Liver (tissue), 9 donors: ENCODE data around the gene COX8A. TPM values are rescaled to one million over a fixed set of nuclear protein-coding genes. Genes with fewer than 3 reads are reported as not detected.
A peak's percentile ranks its signal among the peaks of the same experiment; 100 is the strongest.

Experiments
- DNase-seq: peaks from one replicate; pipeline ENCODE4 v3.0.0-alpha.2; 2017; ENCODE audit warnings: low spot score
- H3K27ac ChIP-seq, 2 donors: one replicate each; pipeline ENCODE4 v1.7.0; 2013; ENCODE audit warnings: inconsistent platforms in 2 of 2, low read length in 2 of 2, control low read depth in 1 of 2, low read depth in 1 of 2, mild to moderate bottlenecking in 1 of 2
- H3K27me3 ChIP-seq, 4 donors: one replicate each; pipeline versions ENCODE4 v1.6.1 to v1.7.0; 2013; ENCODE audit warnings: low read length in 3 of 4, inconsistent platforms in 1 of 4, mild to moderate bottlenecking in 1 of 4, moderate library complexity in 1 of 4; ENCODE audit not compliant: control insufficient read depth in 4 of 4, insufficient read depth in 4 of 4
- H3K36me3 ChIP-seq, 4 donors: one replicate each; pipeline versions ENCODE4 v1.6.1 to v1.7.0; 2013; ENCODE audit warnings: low read length in 3 of 4, mild to moderate bottlenecking in 3 of 4, low read depth in 1 of 4, moderate library complexity in 1 of 4; ENCODE audit not compliant: control insufficient read depth in 4 of 4, insufficient read depth in 3 of 4
- H3K4me1 ChIP-seq, 4 donors: one replicate each; pipeline versions ENCODE4 v1.6.1 to v1.7.0; 2013; ENCODE audit warnings: low read length in 3 of 4, mild to moderate bottlenecking in 3 of 4, moderate library complexity in 1 of 4; ENCODE audit not compliant: control insufficient read depth in 4 of 4, insufficient read depth in 4 of 4
- H3K4me3 ChIP-seq, 3 donors: one replicate each; pipeline versions ENCODE4 v1.6.1 to v1.7.0; 2013; ENCODE audit warnings: low read length in 3 of 3, control low read depth in 1 of 3, low read depth in 1 of 3, mild to moderate bottlenecking in 1 of 3
- H3K9ac ChIP-seq, 2 donors: one replicate each; pipeline ENCODE4 v1.7.0; 2013; ENCODE audit warnings: low read length in 2 of 2, mild to moderate bottlenecking in 2 of 2, moderate library complexity in 2 of 2, control low read depth in 1 of 2, low read depth in 1 of 2
- H3K9me3 ChIP-seq, 4 donors: one replicate each; pipeline versions ENCODE4 v1.6.1 to v1.7.0; 2013; ENCODE audit warnings: low read length in 3 of 4; ENCODE audit not compliant: control insufficient read depth in 4 of 4
- EGR1 ChIP-seq, 2 donors: IDR thresholded peaks; 2 replicates each; pipeline ENCODE4 v1.6.1; 2016 to 2018; ENCODE audit warnings: antibody characterized with exemption in 2 of 2, low read depth in 2 of 2
- FOXA1 ChIP-seq: IDR thresholded peaks from 2 replicates; pipeline ENCODE4 v1.6.1; 2016; ENCODE audit warnings: antibody characterized with exemption
- FOXA2 ChIP-seq: IDR thresholded peaks from 2 replicates; pipeline ENCODE4 v1.6.1; 2016; ENCODE audit warnings: antibody characterized with exemption
- GABPA ChIP-seq, 2 donors: IDR thresholded peaks in 1 of 2; conservative IDR thresholded peaks in 1 of 2; 2 replicates each; pipeline ENCODE4 v1.6.1; 2016; ENCODE audit warnings: antibody characterized with exemption in 2 of 2, mild to moderate bottlenecking in 1 of 2, moderate library complexity in 1 of 2
- HNF4A ChIP-seq, 2 donors: conservative IDR thresholded peaks; 2 replicates each; pipeline ENCODE4 v1.6.1; 2016; ENCODE audit warnings: antibody characterized with exemption in 2 of 2, mild to moderate bottlenecking in 2 of 2
- HNF4G ChIP-seq: IDR thresholded peaks from 2 replicates; pipeline ENCODE4 v1.6.1; 2016; ENCODE audit warnings: antibody characterized with exemption
- MAX ChIP-seq: IDR thresholded peaks from 2 replicates; pipeline ENCODE4 v1.6.1; 2016; ENCODE audit warnings: antibody characterized with exemption
- NR2F2 ChIP-seq: IDR thresholded peaks from 2 replicates; pipeline ENCODE4 v1.6.1; 2016; ENCODE audit warnings: antibody characterized with exemption
- RAD21 ChIP-seq, 2 donors: IDR thresholded peaks; 2 replicates each; pipeline ENCODE4 v1.6.1; 2016; ENCODE audit warnings: antibody characterized with exemption in 2 of 2, mild to moderate bottlenecking in 2 of 2
- RXRA ChIP-seq, 2 donors: IDR thresholded peaks; 2 replicates each; pipeline ENCODE4 v1.6.1; 2017 to 2018; ENCODE audit warnings: antibody characterized with exemption in 2 of 2, mild to moderate bottlenecking in 1 of 2
- SP1 ChIP-seq: IDR thresholded peaks from 2 replicates; pipeline ENCODE4 v1.6.1; 2018; ENCODE audit warnings: antibody characterized with exemption, mild to moderate bottlenecking
- TAF1 ChIP-seq: conservative IDR thresholded peaks from 2 replicates; pipeline ENCODE4 v1.6.1; 2016; ENCODE audit warnings: antibody characterized with exemption, mild to moderate bottlenecking
- YY1 ChIP-seq: IDR thresholded peaks from 2 replicates; pipeline ENCODE4 v1.6.1; 2016; ENCODE audit warnings: antibody characterized with exemption, mild to moderate bottlenecking
- WGBS: extraction: QIAGEN DNeasy Blood & Tissue Kit; methylation state at CpG from one replicate; pipeline ENCODE4 v1.1.7; 2013; 5-methylcytosine and 5-hydroxymethylcytosine counted together
- polyA plus RNA-seq, 2 donors: library from polyadenylated mRNA; stranded (reverse) in 1 of 2; unstranded in 1 of 2; fragments of 200-250 nt in 1 of 2; fragments of >200 nt in 1 of 2; fragmentation: Nextera tagmentation in 1 of 2; extraction: Ambion mirVana in 1 of 2; gene quantifications; one replicate each; pipeline versions ENCODE4 v1.2.1 to v1.2.3, GENCODE V29; 2013 to 2015
- total RNA-seq, 2 donors: library from RNA; depleted of rRNA; stranded (reverse); fragments of >200 nt; gene quantifications; one replicate each; pipeline ENCODE4 v1.2.3, GENCODE V29; 2014
- TF ChIP-seq, protein P1 (sequence below): IDR thresholded peaks from 2 replicates; pipeline ENCODE4 v1.6.1; 2016; ENCODE audit warnings: antibody characterized with exemption, mild to moderate bottlenecking
- TF ChIP-seq, protein P2 (sequence below): fragments of 150-350 bp; IDR thresholded peaks from 2 replicates; pipeline ENCODE4 v1.5.1; 2017; ENCODE audit warnings: improper control_type of control experiment, low read depth, low read length; ENCODE audit not compliant: missing input control
- TF ChIP-seq, protein P3 (sequence below): IDR thresholded peaks from 2 replicates; pipeline ENCODE4 v1.6.1; 2016; ENCODE audit warnings: antibody characterized with exemption
- donor health status: healthy.
- donor health status: healthy.
- donor health status: healthy.
- donor health status: healthy.
- donor health status: healthy.

Gene COX8A
- total and polyA plus RNA-seq, 4 donors: 250 to 586 (median 363) TPM

DNA sequence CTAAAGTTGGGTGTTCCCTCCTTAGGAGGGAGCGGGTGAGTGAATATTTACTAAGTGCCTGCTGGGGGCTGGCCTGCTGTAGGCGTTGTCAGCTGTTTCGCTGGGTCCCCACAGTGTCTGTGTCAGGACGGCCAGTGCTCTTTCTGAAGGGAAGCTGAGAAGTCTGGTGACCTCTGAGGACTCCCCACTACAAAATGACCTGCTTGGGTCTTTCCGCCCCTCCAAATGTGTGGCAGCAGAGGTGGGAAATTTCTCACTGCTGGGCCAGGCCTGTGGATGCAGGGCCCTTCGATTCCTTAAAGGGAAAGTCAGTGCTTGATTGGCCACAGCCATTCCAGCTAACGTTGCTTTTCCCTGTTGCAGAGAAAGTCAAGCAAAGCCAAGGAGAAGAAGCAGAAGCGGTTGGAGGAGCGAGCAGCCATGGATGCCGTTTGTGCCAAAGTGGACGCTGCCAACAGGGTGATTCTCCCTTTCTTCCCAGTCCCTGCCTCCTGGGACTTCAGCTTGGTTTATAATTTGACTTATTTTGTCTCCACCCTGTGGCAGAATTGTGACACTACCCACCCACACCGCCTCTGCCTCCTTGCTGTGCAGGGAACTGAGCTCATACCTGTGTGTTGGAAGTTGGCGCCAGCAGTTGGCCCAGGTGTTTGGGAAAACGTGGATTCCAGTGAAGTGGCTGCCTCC lies 28.8 kb upstream of the COX8A start:
- Histone ChIP-seq H3K4me1 (peaks cover 6 to 12% (median 10%) of the 10 kb centered on the region in 4 donors), H3K27me3 (no peaks in the 10 kb centered on the region), H3K36me3 (peaks cover 0 to 3% (median 0%) of the 10 kb centered on the region in 4 donors), H3K4me3 (no peak overlapping the region), H3K9ac (no peak overlapping the region), H3K9me3 (no peaks in the 10 kb centered on the region), H3K27ac (peak overlapping the region in 1 of 2 donors; percentile 5)
- TF ChIP-seq MAX: no peak
- TF ChIP-seq EGR1 (IDR thresholded peaks at IDR 0.05; ENCODE audit: low read depth in 2 of 2): no peak
- TF ChIP-seq HNF4G: no peak
- TF ChIP-seq TAF1: no peak
- TF ChIP-seq SP1: no peak
- TF ChIP-seq FOXA2: no peak
- peak; percentile 92 to 96 for TF ChIP-seq RAD21 (IDR thresholded peaks at IDR 0.05)
- TF ChIP-seq NR2F2: no peak
- TF ChIP-seq, protein P1, sequence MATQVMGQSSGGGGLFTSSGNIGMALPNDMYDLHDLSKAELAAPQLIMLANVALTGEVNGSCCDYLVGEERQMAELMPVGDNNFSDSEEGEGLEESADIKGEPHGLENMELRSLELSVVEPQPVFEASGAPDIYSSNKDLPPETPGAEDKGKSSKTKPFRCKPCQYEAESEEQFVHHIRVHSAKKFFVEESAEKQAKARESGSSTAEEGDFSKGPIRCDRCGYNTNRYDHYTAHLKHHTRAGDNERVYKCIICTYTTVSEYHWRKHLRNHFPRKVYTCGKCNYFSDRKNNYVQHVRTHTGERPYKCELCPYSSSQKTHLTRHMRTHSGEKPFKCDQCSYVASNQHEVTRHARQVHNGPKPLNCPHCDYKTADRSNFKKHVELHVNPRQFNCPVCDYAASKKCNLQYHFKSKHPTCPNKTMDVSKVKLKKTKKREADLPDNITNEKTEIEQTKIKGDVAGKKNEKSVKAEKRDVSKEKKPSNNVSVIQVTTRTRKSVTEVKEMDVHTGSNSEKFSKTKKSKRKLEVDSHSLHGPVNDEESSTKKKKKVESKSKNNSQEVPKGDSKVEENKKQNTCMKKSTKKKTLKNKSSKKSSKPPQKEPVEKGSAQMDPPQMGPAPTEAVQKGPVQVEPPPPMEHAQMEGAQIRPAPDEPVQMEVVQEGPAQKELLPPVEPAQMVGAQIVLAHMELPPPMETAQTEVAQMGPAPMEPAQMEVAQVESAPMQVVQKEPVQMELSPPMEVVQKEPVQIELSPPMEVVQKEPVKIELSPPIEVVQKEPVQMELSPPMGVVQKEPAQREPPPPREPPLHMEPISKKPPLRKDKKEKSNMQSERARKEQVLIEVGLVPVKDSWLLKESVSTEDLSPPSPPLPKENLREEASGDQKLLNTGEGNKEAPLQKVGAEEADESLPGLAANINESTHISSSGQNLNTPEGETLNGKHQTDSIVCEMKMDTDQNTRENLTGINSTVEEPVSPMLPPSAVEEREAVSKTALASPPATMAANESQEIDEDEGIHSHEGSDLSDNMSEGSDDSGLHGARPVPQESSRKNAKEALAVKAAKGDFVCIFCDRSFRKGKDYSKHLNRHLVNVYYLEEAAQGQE: no peak
- TF ChIP-seq YY1: no peak
- TF ChIP-seq RXRA (IDR thresholded peaks at IDR 0.05): peak in 1 of 2 donors; percentile 22
- TF ChIP-seq, protein P2, sequence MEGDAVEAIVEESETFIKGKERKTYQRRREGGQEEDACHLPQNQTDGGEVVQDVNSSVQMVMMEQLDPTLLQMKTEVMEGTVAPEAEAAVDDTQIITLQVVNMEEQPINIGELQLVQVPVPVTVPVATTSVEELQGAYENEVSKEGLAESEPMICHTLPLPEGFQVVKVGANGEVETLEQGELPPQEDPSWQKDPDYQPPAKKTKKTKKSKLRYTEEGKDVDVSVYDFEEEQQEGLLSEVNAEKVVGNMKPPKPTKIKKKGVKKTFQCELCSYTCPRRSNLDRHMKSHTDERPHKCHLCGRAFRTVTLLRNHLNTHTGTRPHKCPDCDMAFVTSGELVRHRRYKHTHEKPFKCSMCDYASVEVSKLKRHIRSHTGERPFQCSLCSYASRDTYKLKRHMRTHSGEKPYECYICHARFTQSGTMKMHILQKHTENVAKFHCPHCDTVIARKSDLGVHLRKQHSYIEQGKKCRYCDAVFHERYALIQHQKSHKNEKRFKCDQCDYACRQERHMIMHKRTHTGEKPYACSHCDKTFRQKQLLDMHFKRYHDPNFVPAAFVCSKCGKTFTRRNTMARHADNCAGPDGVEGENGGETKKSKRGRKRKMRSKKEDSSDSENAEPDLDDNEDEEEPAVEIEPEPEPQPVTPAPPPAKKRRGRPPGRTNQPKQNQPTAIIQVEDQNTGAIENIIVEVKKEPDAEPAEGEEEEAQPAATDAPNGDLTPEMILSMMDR: peak; percentile 92
- DNase-seq: peak; percentile 56
- 42% methylated on average over 14 of the region's 14 CpGs for WGBS

DNA sequence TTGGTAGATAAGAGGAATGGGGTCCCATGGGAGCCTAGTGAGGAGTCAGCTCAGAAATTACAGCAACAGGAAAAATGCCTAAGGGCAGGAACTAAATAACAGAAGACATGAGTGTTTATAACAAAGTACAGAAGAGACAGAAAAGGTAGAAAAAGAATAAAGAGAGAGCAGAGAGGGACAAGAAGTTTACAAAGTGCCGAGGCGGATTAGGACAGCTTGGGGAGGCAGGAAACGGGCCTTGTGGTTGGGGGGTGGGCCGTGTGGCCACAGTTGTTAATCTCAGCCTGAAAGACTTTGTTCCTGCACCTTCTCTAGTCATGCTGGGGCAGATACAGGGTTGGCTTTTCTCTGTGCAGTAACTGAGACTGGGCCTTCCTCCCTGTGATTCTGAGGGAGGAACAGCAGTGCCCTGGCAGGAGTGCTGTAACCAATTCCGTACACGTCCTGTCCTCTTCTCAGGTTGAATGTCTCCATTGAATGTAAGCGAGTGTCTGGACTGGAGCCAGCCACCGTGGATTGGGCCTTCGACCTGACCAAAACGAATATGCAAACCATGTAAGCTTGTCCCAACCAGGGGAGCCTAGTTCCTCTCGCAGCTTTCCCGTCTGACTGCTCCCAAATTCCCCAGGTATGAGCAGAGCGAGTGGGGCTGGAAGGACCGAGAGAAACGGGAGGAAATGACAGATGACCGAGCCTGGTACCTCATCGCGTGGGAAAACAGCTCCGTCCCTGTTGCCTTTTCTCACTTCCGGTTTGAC lies 22.5 kb upstream of the COX8A start:
- no peak overlapping the region for H3K27ac ChIP-seq
- TF ChIP-seq YY1: no peak
- TF ChIP-seq FOXA2: no peak
- no peak for TF ChIP-seq HNF4A (conservative IDR thresholded peaks at IDR 0.05)
- no peak for TF ChIP-seq EGR1 (IDR thresholded peaks at IDR 0.05; ENCODE audit: low read depth in 2 of 2)
- TF ChIP-seq, protein P2: no peak
- TF ChIP-seq MAX: no peak
- no peak for TF ChIP-seq GABPA (IDR thresholded peaks at IDR 0.05 in 1 of 2, conservative IDR thresholded peaks at IDR 0.05 in 1 of 2)
- no peak for TF ChIP-seq RXRA (IDR thresholded peaks at IDR 0.05)
- no peak for TF ChIP-seq FOXA1
- no peak for TF ChIP-seq RAD21 (IDR thresholded peaks at IDR 0.05)
- TF ChIP-seq, protein P3, sequence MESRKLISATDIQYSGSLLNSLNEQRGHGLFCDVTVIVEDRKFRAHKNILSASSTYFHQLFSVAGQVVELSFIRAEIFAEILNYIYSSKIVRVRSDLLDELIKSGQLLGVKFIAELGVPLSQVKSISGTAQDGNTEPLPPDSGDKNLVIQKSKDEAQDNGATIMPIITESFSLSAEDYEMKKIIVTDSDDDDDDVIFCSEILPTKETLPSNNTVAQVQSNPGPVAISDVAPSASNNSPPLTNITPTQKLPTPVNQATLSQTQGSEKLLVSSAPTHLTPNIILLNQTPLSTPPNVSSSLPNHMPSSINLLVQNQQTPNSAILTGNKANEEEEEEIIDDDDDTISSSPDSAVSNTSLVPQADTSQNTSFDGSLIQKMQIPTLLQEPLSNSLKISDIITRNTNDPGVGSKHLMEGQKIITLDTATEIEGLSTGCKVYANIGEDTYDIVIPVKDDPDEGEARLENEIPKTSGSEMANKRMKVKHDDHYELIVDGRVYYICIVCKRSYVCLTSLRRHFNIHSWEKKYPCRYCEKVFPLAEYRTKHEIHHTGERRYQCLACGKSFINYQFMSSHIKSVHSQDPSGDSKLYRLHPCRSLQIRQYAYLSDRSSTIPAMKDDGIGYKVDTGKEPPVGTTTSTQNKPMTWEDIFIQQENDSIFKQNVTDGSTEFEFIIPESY: no peak
- TF ChIP-seq NR2F2: no peak

More for the DNA sequence above, 22.5 kb upstream of the COX8A start:
- Histone ChIP-seq H3K4me1 (peaks cover 0 to 2% (median 0%) of the 10 kb centered on the region in 4 donors), H3K27me3 (no peaks in the 10 kb centered on the region), H3K9ac (no peak overlapping the region), H3K4me3 (no peak overlapping the region), H3K9me3 (no peaks in the 10 kb centered on the region), H3K36me3 (peaks cover 4 to 19% (median 8%) of the 10 kb centered on the region in 4 donors)
- WGBS: 89% methylated on average over 20 of the region's 20 CpGs
- no peak for DNase-seq
